ENCODE results near the gene ITGB2. TPM values are rescaled to one million over a fixed set of nuclear protein-coding genes. Genes with fewer than 3 reads are reported as not detected.

Gene ITGB2
- total RNA-seq, 1 donor from 2014 or later = 56.8 TPM

GRCh38 chr21:44911384-44912157 is 9.1 kb downstream of the ITGB2 start:
- DNase-seq (ENCODE audit: low spot score) = no peak

GRCh38 chr21:44911068-44911383 is 9.7 kb downstream of the ITGB2 start:
- DNase-seq (ENCODE audit: low spot score) = no peak

GRCh38 chr21:44910229-44911067 is 10.3 kb downstream of the ITGB2 start:
- no peak for DNase-seq (ENCODE audit: low spot score)

GRCh38 chr21:44909719-44910118 is 11.0 kb downstream of the ITGB2 start:
- DNase-seq (ENCODE audit: low spot score) = no peak

- no peak for DNase-seq (ENCODE audit: low spot score)
Measured at GRCh38 chr21:44908908-44909307, 11.8 kb downstream of the ITGB2 start.

- DNase-seq (ENCODE audit: low spot score) = peak; percentile 54
Measured at GRCh38 chr21:44907966-44908895, 12.5 kb downstream of the ITGB2 start.

- no peak for DNase-seq (ENCODE audit: low spot score)
Measured at GRCh38 chr21:44907225-44907965, 13.3 kb downstream of the ITGB2 start.

- DNase-seq (ENCODE audit: low spot score) = no peak
Measured at GRCh38 chr21:44905728-44906090, 15.0 kb downstream of the ITGB2 start.

- DNase-seq (ENCODE audit: low spot score) = no peak
Measured at GRCh38 chr21:44905016-44905727, 15.5 kb downstream of the ITGB2 start.

- no peak for DNase-seq (ENCODE audit: low spot score)
Measured at GRCh38 chr21:44904141-44904923, 16.4 kb downstream of the ITGB2 start.

GRCh38 chr21:44903689-44904088 is 17.0 kb downstream of the ITGB2 start:
- DNase-seq (ENCODE audit: low spot score) = no peak

GRCh38 chr21:44903050-44903685 is 17.5 kb downstream of the ITGB2 start:
- DNase-seq (ENCODE audit: low spot score) = no peak

- no peak for DNase-seq (ENCODE audit: low spot score)
Measured at GRCh38 chr21:44902268-44903049, 18.2 kb downstream of the ITGB2 start.

GRCh38 chr21:44901391-44902074 is 19.2 kb downstream of the ITGB2 start:
- DNase-seq (ENCODE audit: low spot score) = no peak

- no peak for DNase-seq (ENCODE audit: low spot score)
Measured at GRCh38 chr21:44900559-44901251, 20.0 kb downstream of the ITGB2 start.

- no peak for DNase-seq (ENCODE audit: low spot score)
Measured at GRCh38 chr21:44899768-44900558, 20.7 kb downstream of the ITGB2 start.

Measured in umbilical cord (tissue), 2 donors.